ENCODE measurements around the gene MAML3.

The MAML3 gene

GRCh38 chr4:139670775-139671174 lies 483.2 kb downstream of the MAML3 start:
- H3K4me3 ChIP-seq (ENCODE audit: low read depth, low read length): no peak overlapping the region
- TF ChIP-seq POLR2A (IDR thresholded peaks at IDR 0.05; ENCODE audit: extremely low read depth, insufficient read length) (no peak), MYC (IDR thresholded peaks at IDR 0.05; ENCODE audit: low read depth, low read length) (no peak)
- TF ChIP-seq, protein P1, sequence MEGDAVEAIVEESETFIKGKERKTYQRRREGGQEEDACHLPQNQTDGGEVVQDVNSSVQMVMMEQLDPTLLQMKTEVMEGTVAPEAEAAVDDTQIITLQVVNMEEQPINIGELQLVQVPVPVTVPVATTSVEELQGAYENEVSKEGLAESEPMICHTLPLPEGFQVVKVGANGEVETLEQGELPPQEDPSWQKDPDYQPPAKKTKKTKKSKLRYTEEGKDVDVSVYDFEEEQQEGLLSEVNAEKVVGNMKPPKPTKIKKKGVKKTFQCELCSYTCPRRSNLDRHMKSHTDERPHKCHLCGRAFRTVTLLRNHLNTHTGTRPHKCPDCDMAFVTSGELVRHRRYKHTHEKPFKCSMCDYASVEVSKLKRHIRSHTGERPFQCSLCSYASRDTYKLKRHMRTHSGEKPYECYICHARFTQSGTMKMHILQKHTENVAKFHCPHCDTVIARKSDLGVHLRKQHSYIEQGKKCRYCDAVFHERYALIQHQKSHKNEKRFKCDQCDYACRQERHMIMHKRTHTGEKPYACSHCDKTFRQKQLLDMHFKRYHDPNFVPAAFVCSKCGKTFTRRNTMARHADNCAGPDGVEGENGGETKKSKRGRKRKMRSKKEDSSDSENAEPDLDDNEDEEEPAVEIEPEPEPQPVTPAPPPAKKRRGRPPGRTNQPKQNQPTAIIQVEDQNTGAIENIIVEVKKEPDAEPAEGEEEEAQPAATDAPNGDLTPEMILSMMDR (IDR thresholded peaks at IDR 0.05; ENCODE audit: low read depth, low read length): no peak
- TF ChIP-seq, protein P2, sequence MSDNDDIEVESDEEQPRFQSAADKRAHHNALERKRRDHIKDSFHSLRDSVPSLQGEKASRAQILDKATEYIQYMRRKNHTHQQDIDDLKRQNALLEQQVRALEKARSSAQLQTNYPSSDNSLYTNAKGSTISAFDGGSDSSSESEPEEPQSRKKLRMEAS (IDR thresholded peaks at IDR 0.05; ENCODE audit: low read depth, low read length): no peak
- no peak for DNase-seq (ENCODE audit: low read depth)

DNA sequence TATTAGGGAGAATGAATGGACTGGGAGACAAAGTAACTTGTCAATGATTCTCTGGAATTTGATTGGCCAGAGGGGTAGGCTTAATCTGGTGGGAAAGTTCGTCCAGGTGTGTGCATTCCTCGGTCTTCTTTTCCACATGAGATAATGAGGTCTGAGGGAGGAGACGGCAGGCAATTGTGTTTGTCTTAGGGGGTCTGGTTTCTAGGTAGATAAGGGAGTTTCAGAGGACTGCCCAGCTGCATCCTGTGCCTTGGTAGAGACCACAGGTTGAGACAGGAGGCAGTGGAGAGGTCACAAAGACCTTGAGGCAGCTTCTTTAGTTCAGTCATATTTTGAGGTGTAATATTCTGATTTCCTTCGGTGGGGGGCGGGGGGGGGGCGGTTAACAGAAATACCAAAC lies 484.1 kb downstream of the MAML3 start:
- no peak for TF ChIP-seq POLR2A (IDR thresholded peaks at IDR 0.05; ENCODE audit: extremely low read depth, insufficient read length)
- TF ChIP-seq MYC (IDR thresholded peaks at IDR 0.05; ENCODE audit: low read depth, low read length): no peak
- TF ChIP-seq, protein P1 (IDR thresholded peaks at IDR 0.05; ENCODE audit: low read depth, low read length): no peak
- TF ChIP-seq, protein P2 (IDR thresholded peaks at IDR 0.05; ENCODE audit: low read depth, low read length): no peak
- no peak overlapping the region for H3K4me3 ChIP-seq (ENCODE audit: low read depth, low read length)
- DNase-seq (ENCODE audit: low read depth): no peak

DNA sequence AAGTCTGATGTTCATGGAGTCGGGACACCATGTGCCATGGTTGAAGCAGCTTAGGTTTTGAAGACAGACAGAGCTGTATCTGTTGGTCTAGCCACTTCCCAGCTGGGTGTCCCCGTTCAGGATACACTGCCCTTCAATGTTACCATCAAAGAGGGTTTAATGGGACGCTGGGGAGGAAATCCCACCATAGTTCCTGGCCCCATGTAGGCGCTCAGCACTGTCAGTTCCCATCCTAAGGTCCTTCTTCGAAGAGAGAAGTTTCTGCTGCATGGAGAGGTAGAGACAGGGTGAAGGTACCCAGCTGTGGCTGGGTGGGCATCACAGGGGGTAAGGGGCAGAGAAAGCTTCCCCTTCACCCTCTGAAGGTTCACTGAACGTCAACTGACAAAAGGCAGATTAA lies 484.6 kb downstream of the MAML3 start:
- no peak for TF ChIP-seq MYC (IDR thresholded peaks at IDR 0.05; ENCODE audit: low read depth, low read length)
- no peak for TF ChIP-seq POLR2A (IDR thresholded peaks at IDR 0.05; ENCODE audit: extremely low read depth, insufficient read length)
- TF ChIP-seq, protein P2 (IDR thresholded peaks at IDR 0.05; ENCODE audit: low read depth, low read length): no peak
- TF ChIP-seq, protein P1 (IDR thresholded peaks at IDR 0.05; ENCODE audit: low read depth, low read length): no peak
- DNase-seq (ENCODE audit: low read depth): no peak
- H3K4me3 ChIP-seq (ENCODE audit: low read depth, low read length): no peak overlapping the region

DNA sequence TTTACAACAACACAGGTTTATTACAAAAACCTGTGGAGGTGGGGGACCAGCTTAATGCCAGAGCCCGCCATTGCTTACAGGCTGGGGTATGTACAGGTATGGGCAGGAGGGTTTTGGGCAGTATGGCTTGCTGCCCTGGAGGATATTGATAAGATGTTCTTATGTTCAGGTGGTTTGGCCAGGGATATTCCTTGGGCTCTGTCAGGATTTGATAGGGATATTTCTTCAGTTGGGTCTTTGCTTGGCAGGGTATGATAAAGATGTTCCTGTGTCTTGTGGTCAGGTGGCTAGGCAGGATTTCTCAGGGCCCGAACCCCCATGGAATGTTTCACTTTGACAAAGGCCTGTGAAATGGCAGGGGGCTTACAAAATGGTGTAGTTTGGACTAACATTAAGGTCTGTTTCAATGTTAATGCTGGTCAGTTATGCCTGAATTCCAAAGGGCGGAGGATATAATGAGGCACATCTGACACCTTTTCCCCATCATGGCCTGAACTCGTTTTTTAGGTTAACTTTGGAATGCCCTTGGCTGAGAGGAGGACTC lies 485.3 kb downstream of the MAML3 start:
- TF ChIP-seq MYC (IDR thresholded peaks at IDR 0.05; ENCODE audit: low read depth, low read length) (no peak), POLR2A (IDR thresholded peaks at IDR 0.05; ENCODE audit: extremely low read depth, insufficient read length) (no peak)
- TF ChIP-seq, protein P2 (IDR thresholded peaks at IDR 0.05; ENCODE audit: low read depth, low read length): no peak
- TF ChIP-seq, protein P1 (IDR thresholded peaks at IDR 0.05; ENCODE audit: low read depth, low read length): no peak
- H3K4me3 ChIP-seq (ENCODE audit: low read depth, low read length): no peak overlapping the region
- no peak for DNase-seq (ENCODE audit: low read depth)

DNA sequence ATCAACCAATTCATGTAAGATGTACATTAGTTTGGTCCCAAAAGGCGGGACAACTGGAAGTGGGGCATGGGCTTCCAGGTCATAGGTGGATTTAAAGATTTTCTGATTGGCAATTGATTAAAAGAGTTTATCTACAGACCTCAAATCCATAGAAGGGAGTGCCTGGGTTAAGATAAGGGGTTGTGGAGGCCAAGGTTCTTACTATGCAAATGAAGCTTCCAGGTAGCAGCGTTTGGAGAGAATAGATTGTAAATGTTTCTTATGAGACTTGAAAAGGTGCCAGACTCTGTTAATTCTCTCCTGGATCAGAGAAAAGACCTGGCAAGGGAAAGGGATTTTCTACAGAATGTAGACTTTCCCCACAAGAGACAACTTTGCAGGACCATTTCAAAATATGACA lies 485.9 kb downstream of the MAML3 start:
- DNase-seq (ENCODE audit: low read depth): no peak
- TF ChIP-seq, protein P2 (IDR thresholded peaks at IDR 0.05; ENCODE audit: low read depth, low read length): no peak
- no peak for TF ChIP-seq MYC (IDR thresholded peaks at IDR 0.05; ENCODE audit: low read depth, low read length)
- TF ChIP-seq POLR2A (IDR thresholded peaks at IDR 0.05; ENCODE audit: extremely low read depth, insufficient read length): no peak
- TF ChIP-seq, protein P1 (IDR thresholded peaks at IDR 0.05; ENCODE audit: low read depth, low read length): no peak
- no peak overlapping the region for H3K4me3 ChIP-seq (ENCODE audit: low read depth, low read length)

Data from NB4 (cell line).